Fibroblast of peridontal ligament (primary cell): Measurements from ENCODE around the gene GFRA3.
"Not testable (repeated sequence)": the region's sequence is repeated elsewhere in the genome, so short reads cannot be mapped to it uniquely, and the experiment has no call there.

Experiments used
- DNase-seq: peaks from one replicate; pipeline ENCODE4 v3.0.0-alpha.2; 2010; ENCODE audit errors: extremely low read depth

Gene GFRA3

GRCh38 chr5:138274189-138274853 is at the start of gene GFRA3:
TSS of gene GFRA3 (minus strand) at chr5:138274621. CDS start at chr5:138274424, 197 bp downstream.
- no peak for DNase-seq

- not testable (repeated sequence) for DNase-seq
Observed at GRCh38 chr5:138318211-138318610, 43.8 kb upstream of the GFRA3 start.

- DNase-seq, result no peak
Observed at GRCh38 chr5:138316355-138316754, 41.9 kb upstream of the GFRA3 start.

GRCh38 chr5:138315751-138316278 is 41.4 kb upstream of the GFRA3 start:
- DNase-seq, result no peak

GRCh38 chr5:138305797-138306196 is 31.4 kb upstream of the GFRA3 start:
- DNase-seq, result no peak

- peak; percentile 13 for DNase-seq
Observed at GRCh38 chr5:138303372-138303771, 29.0 kb upstream of the GFRA3 start.

GRCh38 chr5:138289296-138289695 is 14.9 kb upstream of the GFRA3 start:
- no peak for DNase-seq

GRCh38 chr5:138287246-138287645 is 12.8 kb upstream of the GFRA3 start:
- DNase-seq, result no peak

GRCh38 chr5:138282920-138283742 is 8.7 kb upstream of the GFRA3 start:
- DNase-seq, result peak; percentile 70

GRCh38 chr5:138280915-138281314 is 6.5 kb upstream of the GFRA3 start:
- no peak for DNase-seq

GRCh38 chr5:138276402-138277054 is 2.1 kb upstream of the GFRA3 start:
- DNase-seq, result no peak

GRCh38 chr5:138275895-138276294 is 1.5 kb upstream of the GFRA3 start:
- DNase-seq, result no peak

GRCh38 chr5:138275379-138275782 is 960 bp upstream of the GFRA3 start:
- DNase-seq, result no peak

- DNase-seq, result no peak
Observed at GRCh38 chr5:138273834-138274188, 610 bp downstream of the GFRA3 start.

GRCh38 chr5:138272681-138273080 is 1.7 kb downstream of the GFRA3 start:
- DNase-seq, result no peak

- no peak for DNase-seq
Observed at GRCh38 chr5:138271281-138271680, 3.1 kb downstream of the GFRA3 start.

- DNase-seq, result no peak
Observed at GRCh38 chr5:138264183-138264582, 10.2 kb downstream of the GFRA3 start.

GRCh38 chr5:138263581-138263980 is 10.8 kb downstream of the GFRA3 start:
- no peak for DNase-seq

GRCh38 chr5:138258704-138259292 is 15.6 kb downstream of the GFRA3 start:
- no peak for DNase-seq

- no peak for DNase-seq
Observed at GRCh38 chr5:138257583-138257982, 16.8 kb downstream of the GFRA3 start.

GRCh38 chr5:138252944-138253343 is 21.5 kb downstream of the GFRA3 start:
- DNase-seq, result no peak

GRCh38 chr5:138247800-138248199 is 26.6 kb downstream of the GFRA3 start:
- not testable (repeated sequence) for DNase-seq
